CD14-positive monocyte (primary cell): ENCODE measurements around the gene BNC2. TPM values are rescaled to one million over a fixed set of nuclear protein-coding genes. Genes with fewer than 3 reads are reported as not detected.

Experiments used
- DNase-seq, 3 donors: peaks; one replicate each; pipeline ENCODE4 v3.0.0-alpha.2; 2011 to 2022
- H2AFZ ChIP-seq: 2 replicates; pipeline ENCODE4 v1.6.0; 2012; ENCODE audit warnings: mild to moderate bottlenecking, low read depth, low read length, inconsistent platforms; ENCODE audit not compliant: insufficient read depth, poor library complexity, severe bottlenecking
- H3K27ac ChIP-seq, 2 donors: 1 replicate in 1 of 2; 2 replicates in 1 of 2; pipeline ENCODE4 v1.5.1; 2012 to 2013; ENCODE audit warnings: low read length in 2 of 2, control low read depth in 1 of 2, inconsistent platforms in 1 of 2, low read depth in 1 of 2, mild to moderate bottlenecking in 1 of 2
- H3K27me3 ChIP-seq, 2 donors: one replicate each; pipeline versions ENCODE4 v1.6.0 to v1.6.1; 2011 to 2013; ENCODE audit warnings: low read length in 2 of 2; ENCODE audit not compliant: control insufficient read depth in 2 of 2, insufficient read depth in 2 of 2
- H3K36me3 ChIP-seq, 2 donors: replicated peaks in 1 of 2; 1 replicate in 1 of 2; 2 replicates in 1 of 2; pipeline versions ENCODE4 v1.5.1 to v1.6.1; 2012 to 2013; ENCODE audit warnings: low read length in 2 of 2, control low read depth in 1 of 2, inconsistent platforms in 1 of 2, mild to moderate bottlenecking in 1 of 2; ENCODE audit not compliant: insufficient read depth in 2 of 2, control insufficient read depth in 1 of 2
- H3K4me1 ChIP-seq, 2 donors: 1 replicate in 1 of 2; 2 replicates in 1 of 2; pipeline versions ENCODE4 v1.5.1 to v1.6.1; 2012 to 2013; ENCODE audit warnings: low read length in 2 of 2, control low read depth in 1 of 2, inconsistent platforms in 1 of 2, mild to moderate bottlenecking in 1 of 2, moderate library complexity in 1 of 2; ENCODE audit not compliant: insufficient read depth in 2 of 2, control insufficient read depth in 1 of 2
- H3K4me2 ChIP-seq: replicated peaks from 2 replicates; pipeline ENCODE3; 2012; ENCODE audit warnings: low read length, moderate library complexity, mild to moderate bottlenecking; ENCODE audit not compliant: poor library complexity, severe bottlenecking; ENCODE audit errors: extremely low read depth
- H3K4me3 ChIP-seq, 3 experiments: fragments of 200-600 bp in 1 of 3; sonication (generic) in 1 of 3; replicated peaks in 1 of 3; 1 replicate in 2 of 3; 2 replicates in 1 of 3; pipeline ENCODE4 v1.5.1; 2011 to 2013; ENCODE audit warnings: low read length in 3 of 3, mild to moderate bottlenecking in 3 of 3, control low read depth in 2 of 3, low read depth in 2 of 3, inconsistent platforms in 1 of 3, moderate library complexity in 1 of 3
- H3K79me2 ChIP-seq: 2 replicates; pipeline ENCODE4 v1.6.0; 2012; ENCODE audit warnings: mild to moderate bottlenecking, control low read depth, inconsistent platforms, low read length, moderate library complexity; ENCODE audit not compliant: insufficient read depth
- H3K9ac ChIP-seq: 2 replicates; pipeline ENCODE4 v1.6.0; 2017; ENCODE audit warnings: low read length, mild to moderate bottlenecking; ENCODE audit not compliant: insufficient read depth, poor library complexity, severe bottlenecking
- H3K9me3 ChIP-seq, 2 donors: replicated peaks in 1 of 2; 1 replicate in 1 of 2; 2 replicates in 1 of 2; pipeline versions ENCODE4 v1.5.1 to v1.6.1; 2012 to 2013; ENCODE audit warnings: low read length in 2 of 2, control low read depth in 1 of 2; ENCODE audit not compliant: control insufficient read depth in 1 of 2, insufficient read depth in 1 of 2
- H4K20me1 ChIP-seq: 2 replicates; pipeline ENCODE4 v1.6.0; 2012; ENCODE audit warnings: mild to moderate bottlenecking, low read length, control low read depth, moderate library complexity; ENCODE audit not compliant: insufficient read depth
- H3K27ac Mint-ChIP-seq, 7 donors: one replicate each; pipeline ENCODE4 v1.8.0; 2020; ENCODE audit warnings: mild to moderate bottlenecking in 7 of 7, mixed read lengths in 7 of 7, moderate library complexity in 6 of 7, inconsistent platforms in 2 of 7
- H3K27me3 Mint-ChIP-seq, 3 donors: one replicate each; pipeline ENCODE4 v1.8.0; 2021 to 2022; ENCODE audit warnings: low read depth in 3 of 3, mild to moderate bottlenecking in 3 of 3, mixed read lengths in 3 of 3, moderate library complexity in 3 of 3, inconsistent platforms in 1 of 3
- H3K36me3 Mint-ChIP-seq, 2 donors: one replicate each; pipeline ENCODE4 v1.8.0; 2020; ENCODE audit warnings: mixed read lengths in 2 of 2, inconsistent platforms in 1 of 2, mild to moderate bottlenecking in 1 of 2
- H3K4me1 Mint-ChIP-seq: one replicate; pipeline ENCODE4 v1.8.0; 2020; ENCODE audit warnings: mild to moderate bottlenecking, mixed read lengths
- H3K4me3 Mint-ChIP-seq, 2 donors: one replicate each; pipeline ENCODE4 v1.8.0; 2020; ENCODE audit warnings: mild to moderate bottlenecking in 2 of 2, mixed read lengths in 2 of 2, moderate library complexity in 1 of 2
- H3K9me3 Mint-ChIP-seq, 7 donors: one replicate each; pipeline ENCODE4 v1.8.0; 2020 to 2022; ENCODE audit warnings: mixed read lengths in 7 of 7, mild to moderate bottlenecking in 6 of 7, moderate library complexity in 6 of 7, inconsistent platforms in 2 of 7
- CTCF ChIP-seq: fragments of 200-600 bp; IDR thresholded peaks from one replicate; pipeline ENCODE4 v1.8.0; 2022; ENCODE audit warnings: antibody characterized with exemption, mild to moderate bottlenecking
- WGBS: methylation state at CpG from one replicate; pipeline ENCODE4 v1.1.5; 2013; ENCODE audit warnings: missing lambda C conversion rate; ENCODE audit not compliant: insufficient coverage; 5-methylcytosine and 5-hydroxymethylcytosine counted together
- intact Hi-C, 2 donors: fragments of 100-400 bp; cut with micrococcal nuclease; formaldehyde crosslinking; loops; one replicate each; pipeline versions ENCODE4 v1.15.0 to v1.15.1; 2023
- polyA plus RNA-seq, 3 donors: library from polyadenylated mRNA; depleted of rRNA in 1 of 3; unstranded in 2 of 3; stranded (reverse) in 1 of 3; fragments of 300-500 nt in 2 of 3; fragments of >200 nt in 1 of 3; fragmentation: Illumina TruSeq in 2 of 3; gene quantifications; 1 replicate in 2 of 3; 2 replicates in 1 of 3; pipeline ENCODE4 v1.2.3, GENCODE V29; 2012 to 2021

Gene BNC2
- polyA plus RNA-seq, 3 donors, result 0.01 TPM; not detected in 2

DNA sequence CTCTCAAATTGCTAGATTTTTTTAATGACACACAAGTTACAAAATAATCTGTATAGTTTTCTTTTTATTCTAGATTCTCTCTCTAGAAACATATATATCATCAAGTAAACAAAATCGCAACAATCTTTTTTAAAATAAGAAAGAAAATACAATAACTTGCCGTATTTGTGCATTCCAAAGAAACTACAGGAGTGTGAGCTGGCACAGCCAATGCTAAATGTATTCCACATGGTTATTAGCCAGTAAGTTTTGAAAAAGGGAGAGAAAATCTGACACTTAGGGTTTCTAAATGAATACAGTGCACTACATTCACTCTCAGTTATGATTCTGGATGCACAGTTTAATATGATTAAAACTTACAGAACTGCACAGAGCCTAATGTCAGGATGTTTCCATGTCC, 117.9 kb downstream of the BNC2 start:
- Histone ChIP-seq H3K4me1 (no peaks in the 10 kb centered on the region), H3K36me3 (no peaks in the 10 kb centered on the region), H4K20me1 (no peaks in the 10 kb centered on the region), H3K9me3 (no peaks in the 10 kb centered on the region), H3K4me3 (no peak overlapping the region), H2AFZ (no peak overlapping the region), H3K27ac (no peak overlapping the region), H3K79me2 (no peaks in the 10 kb centered on the region), H3K9ac (no peak overlapping the region), H3K4me2 (no peak overlapping the region), H3K27me3 (no peaks in the 10 kb centered on the region)
- no peaks in the 10 kb centered on the region for H3K4me1 Mint-ChIP-seq
- H3K9me3 Mint-ChIP-seq, result peaks cover 0 to 5% (median 0%) of the 10 kb centered on the region in 7 donors
- H3K36me3 Mint-ChIP-seq, result no peaks in the 10 kb centered on the region
- no peak for TF ChIP-seq CTCF
- H3K4me3 Mint-ChIP-seq, result no peak overlapping the region
- peaks cover 0 to 6% (median 2%) of the 10 kb centered on the region in 3 donors for H3K27me3 Mint-ChIP-seq
- no peak overlapping the region for H3K27ac Mint-ChIP-seq
- intact Hi-C loops, result no loop called here
- no CpG with 5 or more reads among the region's 2 CpGs for WGBS
- no peak for DNase-seq

DNA sequence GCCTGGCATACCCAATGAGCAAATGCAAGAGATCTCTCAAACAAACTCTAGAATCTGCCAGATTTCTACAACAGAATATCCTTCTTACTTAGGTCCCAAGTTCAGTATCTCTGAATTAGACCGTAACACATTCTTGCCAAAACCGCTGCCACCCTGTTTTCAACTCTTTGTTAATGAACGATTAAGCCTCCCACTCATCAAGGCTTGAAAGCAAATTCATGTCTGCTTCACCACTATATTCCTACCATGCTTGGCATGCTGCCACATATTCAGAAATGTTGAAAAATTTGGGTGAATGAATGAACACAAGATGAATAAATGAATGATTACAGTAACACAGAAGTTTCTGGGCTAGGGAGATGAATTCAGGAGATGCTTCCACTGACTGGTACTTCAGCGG, 119.9 kb downstream of the BNC2 start:
- Histone ChIP-seq H3K4me1 (no peaks in the 10 kb centered on the region), H3K79me2 (no peaks in the 10 kb centered on the region), H3K4me3 (no peak overlapping the region), H3K27ac (no peak overlapping the region), H3K4me2 (no peak overlapping the region), H3K9me3 (no peaks in the 10 kb centered on the region), H3K27me3 (no peaks in the 10 kb centered on the region), H3K36me3 (no peaks in the 10 kb centered on the region), H2AFZ (no peak overlapping the region), H4K20me1 (no peaks in the 10 kb centered on the region), H3K9ac (no peak overlapping the region)
- H3K9me3 Mint-ChIP-seq, result peaks cover 0 to 5% (median 0%) of the 10 kb centered on the region in 7 donors
- no peak overlapping the region for H3K27ac Mint-ChIP-seq
- no peaks in the 10 kb centered on the region for H3K4me1 Mint-ChIP-seq
- no peak for TF ChIP-seq CTCF
- H3K27me3 Mint-ChIP-seq, result peaks cover 0 to 3% (median 2%) of the 10 kb centered on the region in 3 donors
- intact Hi-C loops, result no loop called here
- H3K36me3 Mint-ChIP-seq, result no peaks in the 10 kb centered on the region
- DNase-seq, result no peak
- 100% methylated on average over 2 of the region's 4 CpGs for WGBS
- H3K4me3 Mint-ChIP-seq, result no peak overlapping the region
